Progenitor cell of endocrine pancreas (in vitro differentiated cells): Measurements from ENCODE around the gene ACOT8. TPM values are rescaled to one million over a fixed set of nuclear protein-coding genes. Genes with fewer than 3 reads are reported as not detected.

Source experiments
- DNase-seq: peaks from one replicate; pipeline ENCODE4 v3.0.0; 2021; ENCODE audit warnings: low spot score; ENCODE audit not compliant: unreplicated experiment
- H3K27ac Mint-ChIP-seq: 2 replicates; pipeline ENCODE4 v1.8.0; 2021; ENCODE audit warnings: mild to moderate bottlenecking, moderate library complexity, mixed read lengths
- H3K27me3 Mint-ChIP-seq: 2 replicates; pipeline ENCODE4 v1.8.0; 2021; ENCODE audit warnings: mixed read lengths
- H3K36me3 Mint-ChIP-seq: 2 replicates; pipeline ENCODE4 v1.8.0; 2022; ENCODE audit warnings: mixed read lengths; ENCODE audit not compliant: insufficient read depth
- H3K4me1 Mint-ChIP-seq: 2 replicates; pipeline ENCODE4 v1.8.0; 2021; ENCODE audit warnings: low read depth, mixed read lengths
- H3K4me3 Mint-ChIP-seq: 2 replicates; pipeline ENCODE4 v1.8.0; 2021; ENCODE audit warnings: low read depth, mild to moderate bottlenecking, moderate library complexity, mixed read lengths
- H3K9me3 Mint-ChIP-seq: 2 replicates; pipeline ENCODE4 v1.8.0; 2021; ENCODE audit warnings: low read depth, mixed read lengths
- total RNA-seq: library from RNA; stranded (reverse); gene quantifications from 2 replicates; pipeline ENCODE4 v1.2.1, GENCODE V29; 2021
- TF ChIP-seq, protein P1 (sequence below): fragments of 200-600 bp; sonication (generic); IDR thresholded peaks from one replicate; pipeline ENCODE4 v1.5.0; 2021; ENCODE audit warnings: antibody characterized with exemption, mild to moderate bottlenecking; ENCODE audit not compliant: unreplicated experiment

ACOT8 gene
- total RNA-seq, 1 donor from 2014 or later = 23.0 TPM

- H3K36me3 Mint-ChIP-seq = peaks cover 2% of the 10 kb centered on the region
- no peaks in the 10 kb centered on the region for H3K27me3 Mint-ChIP-seq
- TF ChIP-seq, protein P1, sequence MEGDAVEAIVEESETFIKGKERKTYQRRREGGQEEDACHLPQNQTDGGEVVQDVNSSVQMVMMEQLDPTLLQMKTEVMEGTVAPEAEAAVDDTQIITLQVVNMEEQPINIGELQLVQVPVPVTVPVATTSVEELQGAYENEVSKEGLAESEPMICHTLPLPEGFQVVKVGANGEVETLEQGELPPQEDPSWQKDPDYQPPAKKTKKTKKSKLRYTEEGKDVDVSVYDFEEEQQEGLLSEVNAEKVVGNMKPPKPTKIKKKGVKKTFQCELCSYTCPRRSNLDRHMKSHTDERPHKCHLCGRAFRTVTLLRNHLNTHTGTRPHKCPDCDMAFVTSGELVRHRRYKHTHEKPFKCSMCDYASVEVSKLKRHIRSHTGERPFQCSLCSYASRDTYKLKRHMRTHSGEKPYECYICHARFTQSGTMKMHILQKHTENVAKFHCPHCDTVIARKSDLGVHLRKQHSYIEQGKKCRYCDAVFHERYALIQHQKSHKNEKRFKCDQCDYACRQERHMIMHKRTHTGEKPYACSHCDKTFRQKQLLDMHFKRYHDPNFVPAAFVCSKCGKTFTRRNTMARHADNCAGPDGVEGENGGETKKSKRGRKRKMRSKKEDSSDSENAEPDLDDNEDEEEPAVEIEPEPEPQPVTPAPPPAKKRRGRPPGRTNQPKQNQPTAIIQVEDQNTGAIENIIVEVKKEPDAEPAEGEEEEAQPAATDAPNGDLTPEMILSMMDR = no peak
- H3K9me3 Mint-ChIP-seq = no peaks in the 10 kb centered on the region
- DNase-seq = no peak
- no peak overlapping the region for H3K4me3 Mint-ChIP-seq
- H3K4me1 Mint-ChIP-seq = no peaks in the 10 kb centered on the region
- no peak overlapping the region for H3K27ac Mint-ChIP-seq
Measured at GRCh38 chr20:45899046-45899835, 42.0 kb upstream of the ACOT8 start.

- DNase-seq = no peak
- Mint-ChIP-seq H3K27ac (no peak overlapping the region), H3K36me3 (peaks cover 5% of the 10 kb centered on the region), H3K27me3 (no peaks in the 10 kb centered on the region), H3K4me1 (no peaks in the 10 kb centered on the region), H3K4me3 (no peak overlapping the region), H3K9me3 (no peaks in the 10 kb centered on the region)
- TF ChIP-seq, protein P1 = no peak
Measured at GRCh38 chr20:45898285-45898684, 41.1 kb upstream of the ACOT8 start.

GRCh38 chr20:45897692-45898091 is 40.5 kb upstream of the ACOT8 start:
- no peak for DNase-seq
- Mint-ChIP-seq H3K4me3 (no peak overlapping the region), H3K27ac (no peak overlapping the region), H3K4me1 (no peaks in the 10 kb centered on the region), H3K27me3 (no peaks in the 10 kb centered on the region), H3K36me3 (peaks cover 7% of the 10 kb centered on the region), H3K9me3 (no peaks in the 10 kb centered on the region)
- TF ChIP-seq, protein P1 = no peak

DNA sequence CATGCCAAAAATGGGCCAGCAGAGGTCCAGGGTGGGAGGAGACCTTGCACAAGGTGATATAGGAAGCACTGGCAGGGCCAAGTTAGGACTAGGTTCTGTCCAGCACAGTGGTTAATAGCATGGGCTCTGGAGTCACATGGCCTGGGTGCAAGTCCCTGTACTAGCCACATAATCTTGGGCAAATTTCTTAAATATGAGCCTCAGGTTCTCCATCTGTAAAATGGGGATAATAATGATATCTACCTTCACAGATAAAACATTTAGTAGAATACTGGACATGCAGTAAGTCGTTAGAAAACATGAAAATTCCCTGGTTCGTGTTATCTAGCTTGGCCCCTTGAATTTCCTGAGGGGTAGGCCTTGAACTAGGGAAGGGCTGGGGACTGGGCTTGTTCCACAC is 40.1 kb upstream of the ACOT8 start:
- H3K9me3 Mint-ChIP-seq = no peaks in the 10 kb centered on the region
- H3K27ac Mint-ChIP-seq = no peak overlapping the region
- peaks cover 7% of the 10 kb centered on the region for H3K36me3 Mint-ChIP-seq
- TF ChIP-seq, protein P1 = no peak
- H3K4me1 Mint-ChIP-seq = peaks cover 1% of the 10 kb centered on the region
- DNase-seq = no peak
- no peaks in the 10 kb centered on the region for H3K27me3 Mint-ChIP-seq
- H3K4me3 Mint-ChIP-seq = no peak overlapping the region

DNA sequence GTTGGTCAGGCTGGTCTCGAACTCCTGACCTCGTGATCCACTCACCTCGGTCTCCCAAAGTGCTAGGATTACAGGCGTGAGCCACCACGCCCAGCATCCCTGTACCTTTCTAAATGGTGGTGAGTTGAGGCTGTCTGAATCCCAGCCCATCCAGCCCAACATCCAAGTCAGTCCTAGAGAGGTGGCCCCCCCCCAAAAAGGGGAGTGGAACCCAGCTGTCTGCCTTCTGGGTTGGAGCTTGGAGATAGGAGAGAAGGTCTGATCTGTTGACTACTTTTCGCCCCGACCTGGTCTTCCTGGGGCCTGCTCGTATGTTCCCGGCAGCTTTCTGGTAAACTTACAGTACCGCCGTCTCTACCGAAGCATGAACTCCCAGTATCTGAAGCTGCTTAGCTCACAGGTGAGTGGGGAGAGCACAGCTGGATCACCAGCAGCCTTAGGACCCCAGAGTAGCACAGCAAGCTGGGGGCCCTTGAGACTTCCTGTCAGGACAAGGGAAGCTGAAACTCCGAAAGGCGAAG is 39.5 kb upstream of the ACOT8 start:
- no peak overlapping the region for H3K4me3 Mint-ChIP-seq

More for the DNA sequence above, 39.5 kb upstream of the ACOT8 start:
- Mint-ChIP-seq H3K9me3 (no peaks in the 10 kb centered on the region), H3K36me3 (peaks cover 7% of the 10 kb centered on the region), H3K27ac (no peak overlapping the region), H3K4me1 (peaks cover 5% of the 10 kb centered on the region), H3K27me3 (no peaks in the 10 kb centered on the region)
- no peak for DNase-seq
- TF ChIP-seq, protein P1 = no peak
